Neural progenitor cell (in vitro differentiated cells): Measurements from ENCODE around the gene KRT8. TPM values are rescaled to one million over a fixed set of nuclear protein-coding genes. Genes with fewer than 3 reads are reported as not detected.

Experiments used
- DNase-seq: peaks from one replicate; pipeline ENCODE4 v3.0.0-alpha.2; 2016; ENCODE audit warnings: low spot score
- H2AFZ ChIP-seq: fragments of 200-600 bp; sonication (generic); replicated peaks from 2 replicates; pipeline ENCODE4 v1.6.1; 2016; ENCODE audit warnings: antibody characterized with exemption
- H3F3A ChIP-seq: fragments of 200-600 bp; sonication (generic); 2 replicates; pipeline ENCODE4 v1.6.1; 2016; ENCODE audit warnings: antibody characterized with exemption, low read depth
- H3K27ac ChIP-seq: fragments of 200-600 bp; sonication (generic); 2 replicates; pipeline ENCODE4 v1.5.1; 2016; ENCODE audit warnings: mild to moderate bottlenecking
- H3K27me3 ChIP-seq: fragments of 200-600 bp; sonication (generic); 2 replicates; pipeline ENCODE4 v1.6.1; 2016; ENCODE audit warnings: mild to moderate bottlenecking, moderate library complexity
- H3K36me3 ChIP-seq: fragments of 200-600 bp; sonication (generic); 2 replicates; pipeline ENCODE4 v1.5.1; 2016
- H3K4me1 ChIP-seq: fragments of 200-600 bp; sonication (generic); 2 replicates; pipeline ENCODE4 v1.6.1; 2016; ENCODE audit warnings: mixed run types
- H3K4me2 ChIP-seq: fragments of 200-600 bp; sonication (generic); 2 replicates; pipeline ENCODE4 v1.6.1; 2016
- H3K4me3 ChIP-seq: fragments of 200-600 bp; sonication (generic); 2 replicates; pipeline ENCODE4 v1.5.1; 2016
- H3K79me2 ChIP-seq: fragments of 200-600 bp; sonication (generic); 2 replicates; pipeline ENCODE4 v1.6.1; 2016; ENCODE audit warnings: low read depth
- H3K9ac ChIP-seq: fragments of 200-600 bp; sonication (generic); 2 replicates; pipeline ENCODE4 v1.6.1; 2016
- H3K9me3 ChIP-seq: fragments of 200-600 bp; sonication (generic); 2 replicates; pipeline ENCODE4 v1.5.1; 2016; ENCODE audit warnings: low read depth
- H4K20me1 ChIP-seq: fragments of 200-600 bp; sonication (generic); 2 replicates; pipeline ENCODE4 v1.6.1; 2016; ENCODE audit warnings: low read depth
- H3K27ac Mint-ChIP-seq: 3 replicates; pipeline ENCODE4 v1.8.0; 2021; ENCODE audit warnings: mixed read lengths
- H3K27me3 Mint-ChIP-seq: 2 replicates; pipeline ENCODE4 v1.8.0; 2022; ENCODE audit warnings: low read depth, mild to moderate bottlenecking, inconsistent platforms, moderate library complexity, mixed read lengths; ENCODE audit not compliant: insufficient read depth
- H3K36me3 Mint-ChIP-seq: 3 replicates; pipeline ENCODE4 v1.8.0; 2021; ENCODE audit warnings: mixed read lengths
- H3K4me1 Mint-ChIP-seq: 3 replicates; pipeline ENCODE4 v1.8.0; 2021; ENCODE audit warnings: mixed read lengths
- H3K4me3 Mint-ChIP-seq: 3 replicates; pipeline ENCODE4 v1.8.0; 2021; ENCODE audit warnings: mild to moderate bottlenecking, moderate library complexity, mixed read lengths
- H3K9me3 Mint-ChIP-seq: 3 replicates; pipeline ENCODE4 v1.8.0; 2020; ENCODE audit warnings: mixed read lengths
- CTCF ChIP-seq: fragments of 200-600 bp; sonication (generic); IDR thresholded peaks from 2 replicates; pipeline ENCODE4 v1.5.1; 2017; ENCODE audit warnings: antibody characterized with exemption, mild to moderate bottlenecking
- EZH2 ChIP-seq: fragments of 200-600 bp; sonication (generic); IDR thresholded peaks from 2 replicates; pipeline ENCODE4 v1.6.1; 2017; ENCODE audit warnings: antibody characterized with exemption, mild to moderate bottlenecking, moderate library complexity
- EZH2phosphoT487 ChIP-seq: fragments of 200-600 bp; sonication (generic); IDR thresholded peaks from 2 replicates; pipeline ENCODE4 v1.6.1; 2017; ENCODE audit warnings: antibody characterized with exemption
- total RNA-seq: library from RNA; depleted of rRNA; stranded (reverse); fragments of >200 nt; gene quantifications from 2 replicates; pipeline ENCODE4 v1.2.3, GENCODE V29; 2015; ENCODE audit warnings: low replicate concordance

The KRT8 gene
- total RNA-seq, 1 donor from 2014 or later = 168 TPM

GRCh38 chr12:52924764-52925716 is 20.2 kb upstream of the KRT8 start:
- no peak for DNase-seq
- Mint-ChIP-seq H3K27ac (peak overlapping the region; percentile 66), H3K36me3 (no peaks in the 10 kb centered on the region), H3K4me1 (peaks cover 32% of the 10 kb centered on the region), H3K4me3 (no peak overlapping the region), H3K27me3 (peaks cover 12% of the 10 kb centered on the region), H3K9me3 (no peaks in the 10 kb centered on the region)
- H3K4me3 ChIP-seq = no peak overlapping the region
- peak overlapping the region; percentile 36 for H2AFZ ChIP-seq
- H3F3A ChIP-seq = peaks cover 4% of the 10 kb centered on the region
- H3K27ac ChIP-seq = peak overlapping the region; percentile 41
- H4K20me1 ChIP-seq = no peaks in the 10 kb centered on the region
- TF ChIP-seq CTCF (no peak), EZH2 (no peak), EZH2phosphoT487 (no peak)
- peaks cover 24% of the 10 kb centered on the region for H3K4me1 ChIP-seq
- H3K9me3 ChIP-seq = no peaks in the 10 kb centered on the region
- H3K4me2 ChIP-seq = peak overlapping the region; percentile 33
- H3K36me3 ChIP-seq = no peaks in the 10 kb centered on the region
- H3K27me3 ChIP-seq = no peaks in the 10 kb centered on the region
- H3K79me2 ChIP-seq = no peaks in the 10 kb centered on the region
- no peak overlapping the region for H3K9ac ChIP-seq

DNA sequence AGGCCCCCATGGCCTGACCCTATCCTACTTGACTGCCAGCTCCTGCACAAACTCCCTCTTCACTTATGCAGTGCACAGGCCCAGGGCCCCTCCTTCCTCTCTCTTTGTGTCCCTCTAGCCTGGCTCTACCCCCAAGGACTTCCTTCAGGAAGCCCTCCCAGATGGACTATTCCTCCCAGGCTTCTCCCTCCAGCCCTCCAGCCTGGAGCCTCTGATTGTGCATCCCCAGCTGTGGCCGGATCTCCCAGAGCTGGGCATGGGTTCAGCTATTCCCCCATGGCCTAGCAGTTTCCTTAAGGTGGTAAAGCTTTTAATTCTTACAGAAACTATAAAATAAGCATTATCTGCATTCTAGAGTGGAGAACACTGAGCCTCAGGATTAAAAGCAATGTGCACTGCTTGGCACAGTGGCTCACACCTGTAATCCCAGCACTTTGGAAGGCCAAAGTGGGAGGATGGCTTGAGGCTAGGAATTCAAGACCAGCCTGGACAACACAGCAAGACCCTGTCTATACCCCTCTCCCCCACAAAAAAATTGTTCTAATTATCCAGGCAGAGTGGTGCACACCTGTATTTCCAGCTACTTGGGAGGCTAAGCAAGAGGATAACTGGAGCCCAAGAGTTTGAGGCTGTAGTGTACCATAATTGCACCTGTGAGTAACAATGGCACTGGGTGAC is 16.8 kb upstream of the KRT8 start:
- Histone ChIP-seq H3K4me1 (peaks cover 24% of the 10 kb centered on the region), H3K4me2 (no peak overlapping the region), H3F3A (peaks cover 4% of the 10 kb centered on the region), H3K27me3 (no peaks in the 10 kb centered on the region), H3K79me2 (no peaks in the 10 kb centered on the region), H2AFZ (no peak overlapping the region), H3K9ac (no peak overlapping the region), H4K20me1 (no peaks in the 10 kb centered on the region), H3K9me3 (no peaks in the 10 kb centered on the region), H3K27ac (no peak overlapping the region), H3K4me3 (no peak overlapping the region), H3K36me3 (no peaks in the 10 kb centered on the region)
- H3K36me3 Mint-ChIP-seq = no peaks in the 10 kb centered on the region
- peak overlapping the region; percentile 72 for H3K27ac Mint-ChIP-seq
- no peaks in the 10 kb centered on the region for H3K9me3 Mint-ChIP-seq
- peaks cover 9% of the 10 kb centered on the region for H3K27me3 Mint-ChIP-seq
- DNase-seq = no peak
- peaks cover 26% of the 10 kb centered on the region for H3K4me1 Mint-ChIP-seq
- no peak overlapping the region for H3K4me3 Mint-ChIP-seq
- TF ChIP-seq EZH2 = no peak
- TF ChIP-seq CTCF = no peak

DNA sequence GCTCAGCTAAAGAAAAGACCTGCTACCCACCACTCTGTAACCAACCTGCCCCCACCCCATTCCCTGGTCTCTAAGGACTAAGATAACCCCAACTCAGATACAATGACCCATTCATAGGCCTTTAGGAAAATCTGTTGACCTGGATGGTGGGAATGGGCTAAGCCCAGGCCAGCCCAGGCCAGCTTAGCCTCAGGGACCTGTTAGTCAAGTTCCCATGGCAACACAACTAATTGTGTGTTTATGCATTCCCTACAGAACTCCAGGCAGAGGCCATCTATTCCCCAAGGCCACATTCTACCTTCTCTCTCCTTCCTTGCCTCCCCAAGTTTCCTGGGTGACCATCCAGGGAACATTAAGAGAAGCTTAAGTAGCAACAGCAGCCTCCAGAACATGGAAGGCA is 16.1 kb upstream of the KRT8 start:
- Histone ChIP-seq H3K27ac (no peak overlapping the region), H3K9ac (no peak overlapping the region), H3K27me3 (no peaks in the 10 kb centered on the region), H3K9me3 (no peaks in the 10 kb centered on the region), H3K4me2 (no peak overlapping the region), H3K4me1 (peaks cover 18% of the 10 kb centered on the region), H3F3A (peaks cover 4% of the 10 kb centered on the region), H3K79me2 (no peaks in the 10 kb centered on the region), H3K36me3 (no peaks in the 10 kb centered on the region), H4K20me1 (no peaks in the 10 kb centered on the region), H2AFZ (no peak overlapping the region), H3K4me3 (no peak overlapping the region)
- Mint-ChIP-seq H3K27me3 (peaks cover 11% of the 10 kb centered on the region), H3K4me3 (no peak overlapping the region), H3K27ac (peak overlapping the region; percentile 72), H3K4me1 (peaks cover 19% of the 10 kb centered on the region), H3K9me3 (no peaks in the 10 kb centered on the region), H3K36me3 (no peaks in the 10 kb centered on the region)
- DNase-seq = peak; percentile 48
- TF ChIP-seq CTCF (no peak), EZH2 (no peak), EZH2phosphoT487 (no peak)
